Epithelial cell of esophagus (primary cell): Measurements from ENCODE around the gene PTPN3.

Experiments
- DNase-seq: peaks from one replicate; pipeline ENCODE4 v3.0.0; 2010; ENCODE audit warnings: low read depth
- H3K4me3 ChIP-seq: 2 replicates; pipeline ENCODE4 v1.5.1; 2011; ENCODE audit warnings: mild to moderate bottlenecking, low read length, control low read depth
- TF ChIP-seq, protein P1 (sequence below): IDR thresholded peaks from 2 replicates; pipeline ENCODE4 v1.5.1; 2011; ENCODE audit warnings: low read depth, mild to moderate bottlenecking, low read length, control low read depth, inconsistent platforms; ENCODE audit not compliant: insufficient read depth; ENCODE audit errors: missing control alignments

Gene PTPN3

DNA sequence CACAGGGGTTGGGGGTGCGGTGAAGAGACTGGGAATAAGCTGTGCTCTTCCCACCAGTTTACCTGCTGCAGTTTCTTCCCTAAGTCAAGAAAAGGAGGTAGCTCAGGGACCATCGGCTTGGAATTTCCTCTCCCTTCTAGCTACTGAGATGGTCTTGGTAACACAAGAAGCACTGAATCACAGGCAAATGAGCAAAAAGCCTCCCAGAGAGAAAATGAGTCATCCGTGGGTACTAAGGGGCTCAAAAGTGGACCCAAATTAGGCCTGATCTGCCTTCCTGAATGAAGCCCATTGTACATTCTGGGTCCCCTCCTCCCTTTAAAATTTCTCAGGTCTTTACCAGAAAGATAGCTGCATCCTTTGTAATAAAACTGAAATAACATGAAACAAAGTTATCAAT, 49.9 kb downstream of the PTPN3 start:
- DNase-seq, result peak; percentile 45
- TF ChIP-seq, protein P1, sequence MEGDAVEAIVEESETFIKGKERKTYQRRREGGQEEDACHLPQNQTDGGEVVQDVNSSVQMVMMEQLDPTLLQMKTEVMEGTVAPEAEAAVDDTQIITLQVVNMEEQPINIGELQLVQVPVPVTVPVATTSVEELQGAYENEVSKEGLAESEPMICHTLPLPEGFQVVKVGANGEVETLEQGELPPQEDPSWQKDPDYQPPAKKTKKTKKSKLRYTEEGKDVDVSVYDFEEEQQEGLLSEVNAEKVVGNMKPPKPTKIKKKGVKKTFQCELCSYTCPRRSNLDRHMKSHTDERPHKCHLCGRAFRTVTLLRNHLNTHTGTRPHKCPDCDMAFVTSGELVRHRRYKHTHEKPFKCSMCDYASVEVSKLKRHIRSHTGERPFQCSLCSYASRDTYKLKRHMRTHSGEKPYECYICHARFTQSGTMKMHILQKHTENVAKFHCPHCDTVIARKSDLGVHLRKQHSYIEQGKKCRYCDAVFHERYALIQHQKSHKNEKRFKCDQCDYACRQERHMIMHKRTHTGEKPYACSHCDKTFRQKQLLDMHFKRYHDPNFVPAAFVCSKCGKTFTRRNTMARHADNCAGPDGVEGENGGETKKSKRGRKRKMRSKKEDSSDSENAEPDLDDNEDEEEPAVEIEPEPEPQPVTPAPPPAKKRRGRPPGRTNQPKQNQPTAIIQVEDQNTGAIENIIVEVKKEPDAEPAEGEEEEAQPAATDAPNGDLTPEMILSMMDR, result no peak
- no peak overlapping the region for H3K4me3 ChIP-seq

DNA sequence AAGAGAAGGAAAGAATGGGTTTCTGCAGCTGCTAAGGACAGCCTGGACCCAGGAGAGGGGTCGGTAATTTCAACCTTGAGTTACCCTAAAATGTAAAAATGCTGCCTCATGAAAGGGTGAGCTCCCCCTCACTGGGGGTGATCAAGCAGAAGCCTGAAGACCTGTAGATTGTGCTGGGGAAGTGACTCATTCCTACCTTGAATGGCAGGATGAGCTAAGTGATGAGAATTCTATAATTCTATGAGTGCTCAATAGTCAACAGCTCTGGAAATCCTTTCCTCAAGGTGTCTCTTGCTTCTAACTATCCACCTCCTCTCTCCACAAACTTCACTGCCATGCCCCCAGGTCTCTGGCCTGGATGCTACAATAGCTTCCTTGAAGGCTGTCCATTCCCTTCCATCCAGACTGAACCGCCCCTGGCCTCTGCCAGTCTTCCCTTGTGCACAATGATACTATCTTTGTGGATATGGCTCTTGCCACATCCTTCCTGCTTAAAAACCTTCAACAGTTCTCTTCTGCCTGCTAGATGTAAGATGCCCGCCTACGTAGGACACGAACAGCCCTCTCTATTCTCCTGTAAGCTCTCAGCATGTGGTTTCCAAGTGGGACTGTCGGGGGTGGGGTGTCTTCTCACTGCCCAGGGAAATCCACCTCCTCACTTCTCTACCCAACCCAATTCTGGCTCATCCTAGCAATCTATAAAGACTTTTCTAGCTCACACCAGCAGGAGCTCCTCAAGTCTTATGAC, 50.6 kb downstream of the PTPN3 start:
- TF ChIP-seq, protein P1, result no peak
- H3K4me3 ChIP-seq, result no peak overlapping the region
- DNase-seq, result peak; percentile 46

DNA sequence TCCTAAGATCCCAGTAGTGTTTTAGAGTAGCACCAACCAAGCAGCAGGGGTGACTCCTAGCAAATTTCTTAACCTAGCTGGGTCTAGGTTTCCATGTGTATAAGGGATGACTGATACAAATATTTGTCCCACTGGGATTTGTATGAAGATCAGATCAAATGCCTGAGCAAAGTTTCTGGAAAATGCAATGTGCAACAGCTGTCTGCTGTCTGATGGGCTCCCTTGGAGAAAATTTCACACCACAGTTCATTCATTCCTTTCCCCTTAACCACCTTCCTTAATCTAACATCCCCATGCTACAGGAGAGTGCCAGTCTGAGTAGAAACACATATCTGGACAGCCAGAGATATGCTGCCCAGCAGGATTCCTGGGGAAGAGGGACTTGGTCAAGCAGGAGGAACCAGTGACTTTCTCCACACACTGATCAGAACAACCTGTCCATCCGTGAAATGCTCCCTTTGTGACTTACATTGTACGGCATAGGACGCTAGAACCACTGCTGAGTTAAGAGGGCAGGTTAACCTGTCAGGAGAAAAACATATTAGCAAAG, 53.3 kb downstream of the PTPN3 start:
- TF ChIP-seq, protein P1, result no peak
- no peak for DNase-seq
- no peak overlapping the region for H3K4me3 ChIP-seq

DNA sequence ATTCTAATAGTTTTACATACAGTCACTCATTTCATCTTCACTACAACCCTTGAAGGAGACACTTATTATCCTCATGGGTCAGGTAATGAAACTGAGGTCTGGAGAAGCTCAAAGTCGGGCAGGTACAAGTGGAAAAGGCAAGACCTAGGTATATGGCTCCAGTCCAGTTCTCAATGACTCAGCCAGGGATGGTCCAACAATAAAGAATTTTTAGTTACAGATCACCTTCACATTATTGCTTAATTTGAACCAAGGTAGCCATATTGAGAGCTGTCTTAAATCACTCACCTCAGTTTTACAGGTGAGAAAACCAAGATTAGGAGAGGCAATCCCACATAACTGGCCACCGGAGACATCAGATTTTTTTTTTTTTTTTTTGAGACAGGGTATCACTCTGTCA, 55.4 kb downstream of the PTPN3 start:
- TF ChIP-seq, protein P1, result no peak
- no peak overlapping the region for H3K4me3 ChIP-seq
- peak; percentile 89 for DNase-seq

DNA sequence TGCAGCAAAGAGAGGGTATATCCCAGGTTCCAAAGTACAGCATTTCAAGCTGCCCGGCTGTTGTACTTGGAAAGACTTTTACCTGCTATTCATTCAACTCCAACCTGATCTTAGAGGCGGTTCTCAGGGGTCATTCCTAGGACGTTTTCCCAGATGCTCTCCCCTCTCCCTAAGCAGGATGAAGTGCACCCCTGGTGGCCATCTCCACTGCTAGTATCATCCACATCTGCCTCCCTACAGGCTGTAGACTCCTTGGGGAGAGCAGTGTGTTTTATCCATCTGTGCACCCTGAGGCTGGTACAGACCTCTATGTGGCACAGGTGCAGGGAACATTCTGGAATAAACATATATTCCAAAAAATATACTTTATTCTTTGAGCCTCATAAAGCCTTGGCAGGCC, 56.8 kb downstream of the PTPN3 start:
- TF ChIP-seq, protein P1, result peak; percentile 30
- no peak overlapping the region for H3K4me3 ChIP-seq
- DNase-seq, result no peak

DNA sequence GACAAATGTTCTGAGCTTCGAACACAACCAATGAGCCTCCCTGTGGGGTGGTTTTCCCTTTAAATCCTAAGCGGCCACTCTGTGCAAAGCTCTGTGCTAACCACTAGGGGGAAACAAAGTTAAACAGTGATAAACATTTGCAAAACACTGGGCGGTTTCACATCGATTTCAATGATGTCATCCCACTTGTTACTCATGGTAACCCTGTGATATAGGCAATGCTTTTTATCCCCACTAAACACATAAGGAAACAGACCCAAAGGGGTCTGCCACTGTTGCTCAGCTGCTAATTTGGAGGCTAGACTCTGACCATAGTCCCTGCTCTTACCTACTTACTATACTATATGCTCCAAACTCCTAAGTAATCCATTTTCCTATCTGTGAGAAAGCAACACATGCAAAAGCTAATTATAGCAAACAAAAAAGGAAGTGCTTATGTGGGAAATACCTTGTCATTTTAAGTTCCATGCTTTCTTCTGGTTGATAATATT, 57.3 kb downstream of the PTPN3 start:
- DNase-seq, result peak; percentile 89
- H3K4me3 ChIP-seq, result no peak overlapping the region
- TF ChIP-seq, protein P1, result peak; percentile 85
